ENCODE measurements around the gene ABCA4.

ABCA4 gene

DNA sequence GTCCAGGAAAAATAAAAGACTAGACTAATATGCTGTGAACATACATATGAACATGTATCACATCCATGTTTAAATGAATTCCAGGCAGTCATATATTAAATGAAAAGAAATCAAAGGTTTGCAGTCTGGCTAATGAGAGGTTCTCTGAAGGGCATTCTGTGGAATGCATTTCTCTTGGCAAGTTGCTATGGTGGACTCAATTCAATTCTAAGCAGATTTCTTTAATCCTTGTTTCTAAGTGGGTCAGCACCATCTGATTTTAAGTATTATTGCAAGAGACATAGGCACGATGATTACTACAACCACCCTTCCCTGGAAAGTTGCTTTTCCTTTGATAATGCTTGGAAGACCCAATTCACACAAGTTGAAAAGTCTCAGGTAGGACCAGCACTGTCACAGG lies 23.9 kb upstream of the ABCA4 start:
- H3K27ac ChIP-seq (ENCODE audit: extremely low read depth, low read depth, low read length) = no peak overlapping the region
- ChIA-PET CTCF (interaction anchor here (0.6 to 0.7 kb wide), 2 partner anchors 27 to 133 kb away, joined by 4 to 7 read pairs; no protein-coding TSS in a partner anchor), POLR2A (no interaction called here)
- no peak overlapping the region for H3K4me3 ChIP-seq (ENCODE audit: low read depth, low read length)
- H3K36me3 ChIP-seq (ENCODE audit: control insufficient read depth in 2 of 2, insufficient read depth in 1 of 2, low read length in 2 of 2) = no peaks in the 10 kb centered on the region
- TF ChIP-seq, protein P1, sequence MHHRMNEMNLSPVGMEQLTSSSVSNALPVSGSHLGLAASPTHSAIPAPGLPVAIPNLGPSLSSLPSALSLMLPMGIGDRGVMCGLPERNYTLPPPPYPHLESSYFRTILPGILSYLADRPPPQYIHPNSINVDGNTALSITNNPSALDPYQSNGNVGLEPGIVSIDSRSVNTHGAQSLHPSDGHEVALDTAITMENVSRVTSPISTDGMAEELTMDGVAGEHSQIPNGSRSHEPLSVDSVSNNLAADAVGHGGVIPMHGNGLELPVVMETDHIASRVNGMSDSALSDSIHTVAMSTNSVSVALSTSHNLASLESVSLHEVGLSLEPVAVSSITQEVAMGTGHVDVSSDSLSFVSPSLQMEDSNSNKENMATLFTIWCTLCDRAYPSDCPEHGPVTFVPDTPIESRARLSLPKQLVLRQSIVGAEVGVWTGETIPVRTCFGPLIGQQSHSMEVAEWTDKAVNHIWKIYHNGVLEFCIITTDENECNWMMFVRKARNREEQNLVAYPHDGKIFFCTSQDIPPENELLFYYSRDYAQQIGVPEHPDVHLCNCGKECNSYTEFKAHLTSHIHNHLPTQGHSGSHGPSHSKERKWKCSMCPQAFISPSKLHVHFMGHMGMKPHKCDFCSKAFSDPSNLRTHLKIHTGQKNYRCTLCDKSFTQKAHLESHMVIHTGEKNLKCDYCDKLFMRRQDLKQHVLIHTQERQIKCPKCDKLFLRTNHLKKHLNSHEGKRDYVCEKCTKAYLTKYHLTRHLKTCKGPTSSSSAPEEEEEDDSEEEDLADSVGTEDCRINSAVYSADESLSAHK (tag by site-specific recombination; IDR thresholded peaks at IDR 0.05) = no peak
- TF ChIP-seq ZNF585B (tag by site-specific recombination; IDR thresholded peaks at IDR 0.05) (no peak), ZNF132 (tag by site-specific recombination; IDR thresholded peaks at IDR 0.05; ENCODE audit: borderline replicate concordance) (no peak), ZNF324 (tag by site-specific recombination; IDR thresholded peaks at IDR 0.05) (no peak), BCL11A (tag by site-specific recombination; IDR thresholded peaks at IDR 0.05; ENCODE audit: low read depth) (no peak), ZNF221 (tag by site-specific recombination; IDR thresholded peaks at IDR 0.05; ENCODE audit: borderline replicate concordance) (no peak), ZNF571 (tag by site-specific recombination; IDR thresholded peaks at IDR 0.05) (no peak), ZNF707 (tag by site-specific recombination; IDR thresholded peaks at IDR 0.05) (no peak), ZNF426 (tag by site-specific recombination; IDR thresholded peaks at IDR 0.05) (no peak), SALL2 (tag by site-specific recombination; IDR thresholded peaks at IDR 0.05; ENCODE audit: borderline replicate concordance) (no peak), ZNF701 (tag by site-specific recombination; IDR thresholded peaks at IDR 0.05) (no peak), ZNF629 (tag by site-specific recombination; IDR thresholded peaks at IDR 0.05) (no peak), ZNF521 (tag by site-specific recombination; IDR thresholded peaks at IDR 0.05) (no peak), KLF16 (tag by site-specific recombination; IDR thresholded peaks at IDR 0.05) (no peak), ZNF366 (tag by site-specific recombination; conservative IDR thresholded peaks at IDR 0.05) (no peak)
- TF ChIP-seq, protein P2, sequence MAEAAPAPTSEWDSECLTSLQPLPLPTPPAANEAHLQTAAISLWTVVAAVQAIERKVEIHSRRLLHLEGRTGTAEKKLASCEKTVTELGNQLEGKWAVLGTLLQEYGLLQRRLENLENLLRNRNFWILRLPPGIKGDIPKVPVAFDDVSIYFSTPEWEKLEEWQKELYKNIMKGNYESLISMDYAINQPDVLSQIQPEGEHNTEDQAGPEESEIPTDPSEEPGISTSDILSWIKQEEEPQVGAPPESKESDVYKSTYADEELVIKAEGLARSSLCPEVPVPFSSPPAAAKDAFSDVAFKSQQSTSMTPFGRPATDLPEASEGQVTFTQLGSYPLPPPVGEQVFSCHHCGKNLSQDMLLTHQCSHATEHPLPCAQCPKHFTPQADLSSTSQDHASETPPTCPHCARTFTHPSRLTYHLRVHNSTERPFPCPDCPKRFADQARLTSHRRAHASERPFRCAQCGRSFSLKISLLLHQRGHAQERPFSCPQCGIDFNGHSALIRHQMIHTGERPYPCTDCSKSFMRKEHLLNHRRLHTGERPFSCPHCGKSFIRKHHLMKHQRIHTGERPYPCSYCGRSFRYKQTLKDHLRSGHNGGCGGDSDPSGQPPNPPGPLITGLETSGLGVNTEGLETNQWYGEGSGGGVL (tag by site-specific recombination; IDR thresholded peaks at IDR 0.05) = no peak
- TF ChIP-seq, protein P3, sequence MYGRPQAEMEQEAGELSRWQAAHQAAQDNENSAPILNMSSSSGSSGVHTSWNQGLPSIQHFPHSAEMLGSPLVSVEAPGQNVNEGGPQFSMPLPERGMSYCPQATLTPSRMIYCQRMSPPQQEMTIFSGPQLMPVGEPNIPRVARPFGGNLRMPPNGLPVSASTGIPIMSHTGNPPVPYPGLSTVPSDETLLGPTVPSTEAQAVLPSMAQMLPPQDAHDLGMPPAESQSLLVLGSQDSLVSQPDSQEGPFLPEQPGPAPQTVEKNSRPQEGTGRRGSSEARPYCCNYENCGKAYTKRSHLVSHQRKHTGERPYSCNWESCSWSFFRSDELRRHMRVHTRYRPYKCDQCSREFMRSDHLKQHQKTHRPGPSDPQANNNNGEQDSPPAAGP (tag by site-specific recombination; IDR thresholded peaks at IDR 0.05) = no peak
- TF ChIP-seq, protein P4, sequence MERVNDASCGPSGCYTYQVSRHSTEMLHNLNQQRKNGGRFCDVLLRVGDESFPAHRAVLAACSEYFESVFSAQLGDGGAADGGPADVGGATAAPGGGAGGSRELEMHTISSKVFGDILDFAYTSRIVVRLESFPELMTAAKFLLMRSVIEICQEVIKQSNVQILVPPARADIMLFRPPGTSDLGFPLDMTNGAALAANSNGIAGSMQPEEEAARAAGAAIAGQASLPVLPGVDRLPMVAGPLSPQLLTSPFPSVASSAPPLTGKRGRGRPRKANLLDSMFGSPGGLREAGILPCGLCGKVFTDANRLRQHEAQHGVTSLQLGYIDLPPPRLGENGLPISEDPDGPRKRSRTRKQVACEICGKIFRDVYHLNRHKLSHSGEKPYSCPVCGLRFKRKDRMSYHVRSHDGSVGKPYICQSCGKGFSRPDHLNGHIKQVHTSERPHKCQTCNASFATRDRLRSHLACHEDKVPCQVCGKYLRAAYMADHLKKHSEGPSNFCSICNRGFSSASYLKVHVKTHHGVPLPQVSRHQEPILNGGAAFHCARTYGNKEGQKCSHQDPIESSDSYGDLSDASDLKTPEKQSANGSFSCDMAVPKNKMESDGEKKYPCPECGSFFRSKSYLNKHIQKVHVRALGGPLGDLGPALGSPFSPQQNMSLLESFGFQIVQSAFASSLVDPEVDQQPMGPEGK (tag by site-specific recombination; IDR thresholded peaks at IDR 0.05) = no peak
- H3K4me1 ChIP-seq (ENCODE audit: control insufficient read depth, insufficient read depth, low read length) = 0 out of 2 replicates have a peak, but pooled peaks cover 2% of the 10 kb centered on the region
- H3K9me3 ChIP-seq (ENCODE audit: control insufficient read depth, insufficient read depth, low read depth, low read length) = no peaks in the 10 kb centered on the region

DNA sequence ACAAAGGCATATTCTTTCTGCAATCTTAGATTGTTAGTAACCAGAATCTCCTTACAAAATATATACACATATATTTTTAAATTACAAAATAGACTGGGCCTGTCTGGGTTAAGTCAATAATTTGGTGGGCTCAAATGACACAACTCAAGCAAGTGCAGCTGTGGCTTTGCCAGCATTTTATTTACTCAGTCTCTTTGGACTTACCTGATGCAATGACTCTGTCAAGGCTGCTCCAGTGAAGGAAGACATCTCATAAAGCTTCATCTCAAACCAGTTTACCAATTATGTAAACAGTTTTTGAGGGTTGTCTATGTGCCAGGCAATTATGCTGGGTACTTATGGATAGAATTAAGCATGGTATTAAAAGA lies 22.8 kb upstream of the ABCA4 start:
- Histone ChIP-seq H3K36me3 (ENCODE audit: control insufficient read depth in 2 of 2, insufficient read depth in 1 of 2, low read length in 2 of 2) (no peaks in the 10 kb centered on the region), H3K27ac (ENCODE audit: extremely low read depth, low read depth, low read length) (no peak overlapping the region), H3K9me3 (ENCODE audit: control insufficient read depth, insufficient read depth, low read depth, low read length) (no peaks in the 10 kb centered on the region), H3K4me3 (ENCODE audit: low read depth, low read length) (no peak overlapping the region), H3K4me1 (ENCODE audit: control insufficient read depth, insufficient read depth, low read length) (0 out of 2 replicates have a peak, but pooled peaks cover 2% of the 10 kb centered on the region)
- POLR2A ChIA-PET = no interaction called here
- CTCF ChIA-PET = interaction anchor here (0.6 to 1.0 kb wide), 2 partner anchors 82 to 265 kb away, joined by 3 read pairs; no protein-coding TSS in a partner anchor
- TF ChIP-seq, protein P5, sequence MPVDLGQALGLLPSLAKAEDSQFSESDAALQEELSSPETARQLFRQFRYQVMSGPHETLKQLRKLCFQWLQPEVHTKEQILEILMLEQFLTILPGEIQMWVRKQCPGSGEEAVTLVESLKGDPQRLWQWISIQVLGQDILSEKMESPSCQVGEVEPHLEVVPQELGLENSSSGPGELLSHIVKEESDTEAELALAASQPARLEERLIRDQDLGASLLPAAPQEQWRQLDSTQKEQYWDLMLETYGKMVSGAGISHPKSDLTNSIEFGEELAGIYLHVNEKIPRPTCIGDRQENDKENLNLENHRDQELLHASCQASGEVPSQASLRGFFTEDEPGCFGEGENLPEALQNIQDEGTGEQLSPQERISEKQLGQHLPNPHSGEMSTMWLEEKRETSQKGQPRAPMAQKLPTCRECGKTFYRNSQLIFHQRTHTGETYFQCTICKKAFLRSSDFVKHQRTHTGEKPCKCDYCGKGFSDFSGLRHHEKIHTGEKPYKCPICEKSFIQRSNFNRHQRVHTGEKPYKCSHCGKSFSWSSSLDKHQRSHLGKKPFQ (tag by site-specific recombination; IDR thresholded peaks at IDR 0.05) = no peak
- TF ChIP-seq, protein P6, sequence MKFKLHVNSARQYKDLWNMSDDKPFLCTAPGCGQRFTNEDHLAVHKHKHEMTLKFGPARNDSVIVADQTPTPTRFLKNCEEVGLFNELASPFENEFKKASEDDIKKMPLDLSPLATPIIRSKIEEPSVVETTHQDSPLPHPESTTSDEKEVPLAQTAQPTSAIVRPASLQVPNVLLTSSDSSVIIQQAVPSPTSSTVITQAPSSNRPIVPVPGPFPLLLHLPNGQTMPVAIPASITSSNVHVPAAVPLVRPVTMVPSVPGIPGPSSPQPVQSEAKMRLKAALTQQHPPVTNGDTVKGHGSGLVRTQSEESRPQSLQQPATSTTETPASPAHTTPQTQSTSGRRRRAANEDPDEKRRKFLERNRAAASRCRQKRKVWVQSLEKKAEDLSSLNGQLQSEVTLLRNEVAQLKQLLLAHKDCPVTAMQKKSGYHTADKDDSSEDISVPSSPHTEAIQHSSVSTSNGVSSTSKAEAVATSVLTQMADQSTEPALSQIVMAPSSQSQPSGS (tag by site-specific recombination; IDR thresholded peaks at IDR 0.05; ENCODE audit: low read depth) = no peak
- TF ChIP-seq, protein P7, sequence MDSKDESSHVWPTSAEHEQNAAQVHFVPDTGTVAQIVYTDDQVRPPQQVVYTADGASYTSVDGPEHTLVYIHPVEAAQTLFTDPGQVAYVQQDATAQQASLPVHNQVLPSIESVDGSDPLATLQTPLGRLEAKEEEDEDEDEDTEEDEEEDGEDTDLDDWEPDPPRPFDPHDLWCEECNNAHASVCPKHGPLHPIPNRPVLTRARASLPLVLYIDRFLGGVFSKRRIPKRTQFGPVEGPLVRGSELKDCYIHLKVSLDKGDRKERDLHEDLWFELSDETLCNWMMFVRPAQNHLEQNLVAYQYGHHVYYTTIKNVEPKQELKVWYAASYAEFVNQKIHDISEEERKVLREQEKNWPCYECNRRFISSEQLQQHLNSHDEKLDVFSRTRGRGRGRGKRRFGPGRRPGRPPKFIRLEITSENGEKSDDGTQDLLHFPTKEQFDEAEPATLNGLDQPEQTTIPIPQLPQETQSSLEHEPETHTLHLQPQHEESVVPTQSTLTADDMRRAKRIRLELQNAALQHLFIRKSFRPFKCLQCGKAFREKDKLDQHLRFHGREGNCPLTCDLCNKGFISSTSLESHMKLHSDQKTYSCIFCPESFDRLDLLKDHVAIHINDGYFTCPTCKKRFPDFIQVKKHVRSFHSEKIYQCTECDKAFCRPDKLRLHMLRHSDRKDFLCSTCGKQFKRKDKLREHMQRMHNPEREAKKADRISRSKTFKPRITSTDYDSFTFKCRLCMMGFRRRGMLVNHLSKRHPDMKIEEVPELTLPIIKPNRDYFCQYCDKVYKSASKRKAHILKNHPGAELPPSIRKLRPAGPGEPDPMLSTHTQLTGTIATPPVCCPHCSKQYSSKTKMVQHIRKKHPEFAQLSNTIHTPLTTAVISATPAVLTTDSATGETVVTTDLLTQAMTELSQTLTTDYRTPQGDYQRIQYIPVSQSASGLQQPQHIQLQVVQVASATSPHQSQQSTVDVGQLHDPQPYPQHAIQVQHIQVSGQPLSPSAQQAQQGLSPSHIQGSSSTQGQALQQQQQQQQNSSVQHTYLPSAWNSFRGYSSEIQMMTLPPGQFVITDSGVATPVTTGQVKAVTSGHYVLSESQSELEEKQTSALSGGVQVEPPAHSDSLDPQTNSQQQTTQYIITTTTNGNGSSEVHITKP (tag by site-specific recombination; IDR thresholded peaks at IDR 0.05) = peak; percentile 48; the same call in 1 of the 2 replicates

All from HEK293 (cell line).